SK-N-SH (cell line): ENCODE measurements around the gene ZMIZ1. TPM values are rescaled to one million over a fixed set of nuclear protein-coding genes. Genes with fewer than 3 reads are reported as not detected.

Experiments used
- CTCF ChIA-PET: fragments of 300-600, 350-600 bp; formaldehyde crosslinking; extraction: SDS; loops from one replicate; lab custom pipeline; 2021; lab: Yijun Ruan, JAX
- POLR2A ChIA-PET: fragments of 350-600 bp; sonication (Branson Sonifier 250); formaldehyde crosslinking; extraction: SDS; loops from one replicate; lab custom pipeline; 2020; ENCODE audit warnings: antibody characterized with exemption, inconsistent platforms; lab: Yijun Ruan, JAX
- DNase-seq: peaks from one replicate; pipeline ENCODE4 v3.0.0; 2012
- H2AFZ ChIP-seq: fragments of 200-600 bp; sonication (generic); 2 replicates; pipeline ENCODE4 v1.8.1; 2016; ENCODE audit warnings: antibody characterized with exemption, mild to moderate bottlenecking, low read depth
- H3F3A ChIP-seq: fragments of 200-600 bp; sonication (generic); replicated peaks from 2 replicates; pipeline ENCODE3; 2016; ENCODE audit warnings: antibody characterized with exemption, mild to moderate bottlenecking; ENCODE audit not compliant: insufficient read depth
- H3K27ac ChIP-seq, 2 experiments: fragments of 200-500 bp in 1 of 2; fragments of 200-600 bp in 1 of 2; sonication (Bioruptor generic) in 1 of 2; sonication (generic), shearing (Covaris generic) in 1 of 2; 2 replicates each; pipeline versions ENCODE4 v1.5.1 to v1.6.1; 2014 to 2016; ENCODE audit warnings: low read depth in 2 of 2, inconsistent platforms in 1 of 2, low read length in 1 of 2, mild to moderate bottlenecking in 1 of 2, mixed read lengths in 1 of 2
- H3K27me3 ChIP-seq: fragments of 200-600 bp; sonication (generic), shearing (Covaris generic); 2 replicates; pipeline ENCODE4 v1.6.1; 2016; ENCODE audit warnings: mixed run types; ENCODE audit not compliant: insufficient read depth
- H3K36me3 ChIP-seq, 2 experiments: fragments of 200-500 bp in 1 of 2; fragments of 200-600 bp in 1 of 2; sonication (Bioruptor generic) in 1 of 2; sonication (generic) in 1 of 2; replicated peaks in 1 of 2; 2 replicates each; pipeline versions ENCODE3 to v1.5.1; 2014 to 2016; ENCODE audit warnings: low read length in 1 of 2, mild to moderate bottlenecking in 1 of 2; ENCODE audit not compliant: insufficient read depth in 2 of 2, control insufficient read depth in 1 of 2
- H3K4me1 ChIP-seq, 2 experiments: fragments of 200-500 bp in 1 of 2; fragments of 200-600 bp in 1 of 2; sonication (Bioruptor generic) in 1 of 2; sonication (generic), shearing (Covaris generic) in 1 of 2; 2 replicates each; pipeline versions ENCODE4 v1.5.1 to v1.6.1; 2014 to 2016; ENCODE audit warnings: low read depth in 1 of 2, low read length in 1 of 2, mixed run types in 1 of 2; ENCODE audit not compliant: insufficient read depth in 2 of 2, control insufficient read depth in 1 of 2
- H3K4me2 ChIP-seq: fragments of 200-600 bp; sonication (generic), shearing (Covaris generic); 2 replicates; pipeline ENCODE4 v1.6.1; 2017; ENCODE audit warnings: mixed run types
- H3K4me3 ChIP-seq, 2 experiments: fragments of 200-500 bp in 1 of 2; fragments of 200-600 bp in 1 of 2; sonication (Bioruptor generic) in 1 of 2; sonication (generic), shearing (Covaris generic) in 1 of 2; 2 replicates each; pipeline versions ENCODE4 v1.5.1 to v1.8.1; 2014 to 2016; ENCODE audit warnings: low read depth in 2 of 2, inconsistent platforms in 1 of 2, low read length in 1 of 2, mild to moderate bottlenecking in 1 of 2, mixed read lengths in 1 of 2, moderate library complexity in 1 of 2
- H3K79me2 ChIP-seq: fragments of 200-600 bp; sonication (generic); 2 replicates; pipeline ENCODE4 v1.8.1; 2017; ENCODE audit warnings: mild to moderate bottlenecking; ENCODE audit not compliant: insufficient read depth
- H3K9ac ChIP-seq: fragments of 200-600 bp; sonication (generic); 2 replicates; pipeline ENCODE4 v1.6.1; 2017; ENCODE audit warnings: mixed run types
- H3K9me2 ChIP-seq: fragments of 200-600 bp; sonication (generic); 2 replicates; pipeline ENCODE4 v1.6.1; 2017; ENCODE audit warnings: mixed run types
- H3K9me3 ChIP-seq: fragments of 200-600 bp; sonication (generic); 2 replicates; pipeline ENCODE4 v1.6.1; 2017; ENCODE audit warnings: mixed run types, mild to moderate bottlenecking, moderate library complexity
- H4K20me1 ChIP-seq: fragments of 200-600 bp; sonication (generic); 2 replicates; pipeline ENCODE4 v1.6.1; 2017; ENCODE audit warnings: mild to moderate bottlenecking, mixed run types; ENCODE audit not compliant: insufficient read depth
- CTCF ChIP-seq: fragments of 200-600 bp; sonication (generic); IDR thresholded peaks from 2 replicates; pipeline ENCODE4 v1.6.1; 2017; ENCODE audit warnings: antibody characterized with exemption, mild to moderate bottlenecking, moderate library complexity
- ELF1 ChIP-seq: IDR thresholded peaks from 2 replicates; pipeline ENCODE4 v1.4.0; 2012
- EP300 ChIP-seq, 2 experiments: IDR thresholded peaks; 2 replicates each; pipeline versions ENCODE4 v1.4.0 to v1.6.1; 2012; ENCODE audit warnings: borderline replicate concordance in 1 of 2, low read depth in 1 of 2, low read length in 1 of 2
- FOSL2 ChIP-seq: IDR thresholded peaks from 2 replicates; pipeline ENCODE4 v1.4.0; 2012; ENCODE audit warnings: low read depth, mild to moderate bottlenecking, moderate library complexity, borderline replicate concordance
- GABPA ChIP-seq: IDR thresholded peaks from 2 replicates; pipeline ENCODE4 v1.4.0; 2012; ENCODE audit warnings: low read depth, mild to moderate bottlenecking
- JUND ChIP-seq: IDR thresholded peaks from 2 replicates; pipeline ENCODE4 v1.4.0; 2012
- MEF2A ChIP-seq: IDR thresholded peaks from 2 replicates; pipeline ENCODE4 v1.4.0; 2012; ENCODE audit warnings: low read depth, borderline replicate concordance
- MXI1 ChIP-seq: IDR thresholded peaks from 2 replicates; pipeline ENCODE4 v1.6.1; 2012; ENCODE audit warnings: mild to moderate bottlenecking, low read depth, low read length, improper control_type of control experiment
- POLR2AphosphoS5 ChIP-seq: IDR thresholded peaks from 2 replicates; pipeline ENCODE4 v1.6.1; 2012; ENCODE audit warnings: low read depth, low read length
- RAD21 ChIP-seq: IDR thresholded peaks from 2 replicates; pipeline ENCODE4 v1.6.1; 2012; ENCODE audit warnings: mild to moderate bottlenecking, low read length
- RXRA ChIP-seq: IDR thresholded peaks from 2 replicates; pipeline ENCODE4 v1.4.0; 2012; ENCODE audit warnings: low read depth, mild to moderate bottlenecking, borderline replicate concordance
- SIN3A ChIP-seq: IDR thresholded peaks from 2 replicates; pipeline ENCODE4 v1.6.1; 2012; ENCODE audit warnings: low read depth, mild to moderate bottlenecking, low read length, moderate library complexity, borderline replicate concordance
- TEAD4 ChIP-seq: IDR thresholded peaks from 2 replicates; pipeline ENCODE4 v1.4.0; 2012; ENCODE audit warnings: mild to moderate bottlenecking, borderline replicate concordance; ENCODE audit not compliant: insufficient read depth
- WGBS: methylation state at CpG from one replicate; pipeline ENCODE4 v1.1.6; 2017; ENCODE audit warnings: low lambda C conversion rate; 5-methylcytosine and 5-hydroxymethylcytosine counted together
- polyA plus RNA-seq, 3 experiments: library from polyadenylated mRNA; depleted of rRNA; stranded (reverse); fragments of >200 nt; gene quantifications; 2 replicates each; pipeline ENCODE4 v1.2.3, GENCODE V29; 2012
- TF ChIP-seq, protein P1 (sequence below): IDR thresholded peaks from 2 replicates; pipeline ENCODE4 v1.4.0; 2012; ENCODE audit warnings: low read depth, borderline replicate concordance
- TF ChIP-seq, protein P2 (sequence below): IDR thresholded peaks from 2 replicates; pipeline ENCODE4 v1.4.0; 2012; ENCODE audit warnings: low read depth
- TF ChIP-seq, protein P3 (sequence below): IDR thresholded peaks from 2 replicates; pipeline ENCODE4 v1.6.1; 2012; ENCODE audit warnings: mild to moderate bottlenecking, low read depth, low read length, moderate library complexity

ZMIZ1 gene
- polyA plus RNA-seq, 1 of the 3 experiments (the other 2 are of a cell fraction) = 23.5 TPM

DNA sequence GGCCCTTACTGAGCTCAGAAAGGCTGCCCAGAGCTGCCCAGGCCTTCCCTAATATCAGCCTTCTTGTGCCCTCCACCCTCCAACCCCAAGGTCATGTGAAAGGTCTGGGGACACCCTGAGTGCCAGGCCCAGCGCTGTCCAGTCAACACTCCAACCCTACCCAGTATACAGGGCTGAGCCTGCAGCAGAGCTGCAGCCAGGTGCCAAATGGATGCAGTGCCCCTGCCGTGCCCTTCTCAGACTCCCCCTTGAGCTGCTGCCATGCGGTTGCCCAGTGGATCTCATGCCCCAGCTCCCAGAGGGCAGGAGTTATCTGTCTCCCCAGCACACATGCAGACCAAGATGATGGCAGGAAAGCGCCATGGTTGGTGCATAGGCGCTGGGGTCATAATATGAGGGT, 61.5 kb downstream of the ZMIZ1 start:
- Histone ChIP-seq H3K36me3 (peaks cover 8 to 18% of the 10 kb centered on the region in 2 experiments), H3K4me1 (peaks cover 46 to 96% of the 10 kb centered on the region in 2 experiments), H3K27ac (peak overlapping the region; percentile 64 to 95; a peak in 3 of 4 replicates), H3K9me2 (no peaks in the 10 kb centered on the region), H2AFZ (no peak overlapping the region), H3K9ac (no peak overlapping the region), H3F3A (peaks cover 31% of the 10 kb centered on the region), H3K79me2 (peaks cover 89% of the 10 kb centered on the region), H3K4me2 (peak overlapping the region; percentile 74), H3K27me3 (no peaks in the 10 kb centered on the region), H3K9me3 (no peaks in the 10 kb centered on the region), H3K4me3 (no peak overlapping the region), H4K20me1 (peaks cover 58% of the 10 kb centered on the region)
- TF ChIP-seq CTCF (no peak), ELF1 (no peak), RXRA (no peak), SIN3A (no peak), MXI1 (no peak)
- TF ChIP-seq, protein P1, sequence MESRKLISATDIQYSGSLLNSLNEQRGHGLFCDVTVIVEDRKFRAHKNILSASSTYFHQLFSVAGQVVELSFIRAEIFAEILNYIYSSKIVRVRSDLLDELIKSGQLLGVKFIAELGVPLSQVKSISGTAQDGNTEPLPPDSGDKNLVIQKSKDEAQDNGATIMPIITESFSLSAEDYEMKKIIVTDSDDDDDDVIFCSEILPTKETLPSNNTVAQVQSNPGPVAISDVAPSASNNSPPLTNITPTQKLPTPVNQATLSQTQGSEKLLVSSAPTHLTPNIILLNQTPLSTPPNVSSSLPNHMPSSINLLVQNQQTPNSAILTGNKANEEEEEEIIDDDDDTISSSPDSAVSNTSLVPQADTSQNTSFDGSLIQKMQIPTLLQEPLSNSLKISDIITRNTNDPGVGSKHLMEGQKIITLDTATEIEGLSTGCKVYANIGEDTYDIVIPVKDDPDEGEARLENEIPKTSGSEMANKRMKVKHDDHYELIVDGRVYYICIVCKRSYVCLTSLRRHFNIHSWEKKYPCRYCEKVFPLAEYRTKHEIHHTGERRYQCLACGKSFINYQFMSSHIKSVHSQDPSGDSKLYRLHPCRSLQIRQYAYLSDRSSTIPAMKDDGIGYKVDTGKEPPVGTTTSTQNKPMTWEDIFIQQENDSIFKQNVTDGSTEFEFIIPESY = no peak
- CTCF ChIA-PET = interaction anchor here (0.7 to 2.5 kb wide), 6 partner anchors 13 to 352 kb away, joined by 3 to 9 read pairs (median 4); no protein-coding TSS in a partner anchor
- DNase-seq = no peak
- WGBS = 100% methylated on average over 3 of the region's 5 CpGs
- POLR2A ChIA-PET = no interaction called here

DNA sequence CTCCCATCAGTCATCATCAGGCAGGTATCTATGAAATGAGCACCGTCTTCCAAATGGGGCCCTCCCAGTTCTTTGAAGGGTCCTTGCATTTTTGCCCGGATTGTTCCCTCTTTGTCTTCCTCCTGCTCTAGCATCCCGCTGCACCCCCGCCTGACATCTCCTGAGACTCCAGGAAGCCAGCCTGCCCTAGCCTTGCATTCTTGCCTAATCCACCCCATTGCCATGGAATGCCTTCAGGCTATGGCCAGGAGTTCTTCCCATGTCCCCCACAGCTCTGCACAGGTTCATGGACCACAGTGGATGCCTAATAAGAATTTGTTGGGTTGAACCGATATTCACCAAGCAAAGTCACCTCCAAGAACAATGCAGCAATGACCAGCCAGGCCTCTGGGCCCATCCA, 62.1 kb downstream of the ZMIZ1 start:
- Histone ChIP-seq H3K79me2 (peaks cover 90% of the 10 kb centered on the region), H3K27me3 (no peaks in the 10 kb centered on the region), H3K36me3 (peaks cover 8 to 14% of the 10 kb centered on the region in 2 experiments), H3K4me3 (no peak overlapping the region), H2AFZ (no peak overlapping the region), H4K20me1 (peaks cover 60% of the 10 kb centered on the region), H3K4me2 (no peak overlapping the region), H3K9me2 (no peaks in the 10 kb centered on the region), H3K9me3 (no peaks in the 10 kb centered on the region), H3K4me1 (peaks cover 46 to 96% of the 10 kb centered on the region in 2 experiments), H3F3A (peaks cover 30% of the 10 kb centered on the region), H3K9ac (no peak overlapping the region), H3K27ac (peak overlapping the region in 1 of 2 experiments; percentile 95; a peak in 2 of 4 replicates)
- TF ChIP-seq, protein P2, sequence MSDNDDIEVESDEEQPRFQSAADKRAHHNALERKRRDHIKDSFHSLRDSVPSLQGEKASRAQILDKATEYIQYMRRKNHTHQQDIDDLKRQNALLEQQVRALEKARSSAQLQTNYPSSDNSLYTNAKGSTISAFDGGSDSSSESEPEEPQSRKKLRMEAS = no peak
- no peak for TF ChIP-seq GABPA
- no peak for TF ChIP-seq JUND
- no peak for TF ChIP-seq FOSL2
- no peak for TF ChIP-seq RAD21
- TF ChIP-seq MEF2A = no peak
- no peak for TF ChIP-seq POLR2AphosphoS5
- TF ChIP-seq TEAD4 = no peak
- TF ChIP-seq EP300 (IDR thresholded peaks at IDR 0.05; ENCODE audit: borderline replicate concordance in 1 of 2, low read depth in 1 of 2, low read length in 1 of 2) = no peak
- no peak for TF ChIP-seq ELF1
- TF ChIP-seq, protein P3, sequence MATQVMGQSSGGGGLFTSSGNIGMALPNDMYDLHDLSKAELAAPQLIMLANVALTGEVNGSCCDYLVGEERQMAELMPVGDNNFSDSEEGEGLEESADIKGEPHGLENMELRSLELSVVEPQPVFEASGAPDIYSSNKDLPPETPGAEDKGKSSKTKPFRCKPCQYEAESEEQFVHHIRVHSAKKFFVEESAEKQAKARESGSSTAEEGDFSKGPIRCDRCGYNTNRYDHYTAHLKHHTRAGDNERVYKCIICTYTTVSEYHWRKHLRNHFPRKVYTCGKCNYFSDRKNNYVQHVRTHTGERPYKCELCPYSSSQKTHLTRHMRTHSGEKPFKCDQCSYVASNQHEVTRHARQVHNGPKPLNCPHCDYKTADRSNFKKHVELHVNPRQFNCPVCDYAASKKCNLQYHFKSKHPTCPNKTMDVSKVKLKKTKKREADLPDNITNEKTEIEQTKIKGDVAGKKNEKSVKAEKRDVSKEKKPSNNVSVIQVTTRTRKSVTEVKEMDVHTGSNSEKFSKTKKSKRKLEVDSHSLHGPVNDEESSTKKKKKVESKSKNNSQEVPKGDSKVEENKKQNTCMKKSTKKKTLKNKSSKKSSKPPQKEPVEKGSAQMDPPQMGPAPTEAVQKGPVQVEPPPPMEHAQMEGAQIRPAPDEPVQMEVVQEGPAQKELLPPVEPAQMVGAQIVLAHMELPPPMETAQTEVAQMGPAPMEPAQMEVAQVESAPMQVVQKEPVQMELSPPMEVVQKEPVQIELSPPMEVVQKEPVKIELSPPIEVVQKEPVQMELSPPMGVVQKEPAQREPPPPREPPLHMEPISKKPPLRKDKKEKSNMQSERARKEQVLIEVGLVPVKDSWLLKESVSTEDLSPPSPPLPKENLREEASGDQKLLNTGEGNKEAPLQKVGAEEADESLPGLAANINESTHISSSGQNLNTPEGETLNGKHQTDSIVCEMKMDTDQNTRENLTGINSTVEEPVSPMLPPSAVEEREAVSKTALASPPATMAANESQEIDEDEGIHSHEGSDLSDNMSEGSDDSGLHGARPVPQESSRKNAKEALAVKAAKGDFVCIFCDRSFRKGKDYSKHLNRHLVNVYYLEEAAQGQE = no peak
- no peak for TF ChIP-seq MXI1
- WGBS = 89% methylated on average over 5 of the region's 5 CpGs
- ChIA-PET CTCF (interaction anchor here (1.3 to 4.0 kb wide), 5 partner anchors 13 to 72 kb away, joined by 3 to 30 read pairs (median 6); no protein-coding TSS in a partner anchor), POLR2A (no interaction called here)
- no peak for DNase-seq
